SU-DHL-6 (cell line): ENCODE data around the gene MYO1D.

ENCODE experiments used
- EZH2phosphoT487 ChIP-seq: fragments of 200-600 bp; sonication (generic), shearing (Covaris generic); conservative IDR thresholded peaks from 2 replicates; pipeline ENCODE4 v1.6.1; 2018; ENCODE audit warnings: mild to moderate bottlenecking, antibody characterized with exemption, low read length, moderate library complexity, mixed read lengths
- TF ChIP-seq, protein P1 (sequence below): fragments of 200-600 bp; sonication (generic); IDR thresholded peaks from one replicate; pipeline ENCODE4 v1.5.1; 2017; ENCODE audit warnings: antibody characterized with exemption, mild to moderate bottlenecking, low read length, moderate library complexity; ENCODE audit not compliant: insufficient read depth, poor library complexity, severe bottlenecking

DNA sequence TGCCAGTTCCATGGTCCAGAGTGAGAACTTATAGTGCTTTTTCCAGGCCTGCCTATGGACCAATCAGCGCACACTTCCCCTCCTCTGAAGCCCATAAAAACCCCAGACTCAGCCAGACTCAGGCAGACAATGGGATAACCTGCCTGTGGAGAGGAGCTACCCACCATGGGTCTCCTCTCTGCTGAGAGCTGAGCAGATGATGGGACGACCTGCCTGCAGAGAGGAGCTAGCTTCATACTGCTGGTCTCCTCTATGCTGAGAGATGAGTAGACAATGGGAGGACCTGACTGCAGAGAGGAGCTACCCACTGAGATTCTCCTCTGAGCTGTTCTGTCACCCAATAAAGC lies 144.7 kb downstream of the MYO1D start:
- TF ChIP-seq, protein P1, sequence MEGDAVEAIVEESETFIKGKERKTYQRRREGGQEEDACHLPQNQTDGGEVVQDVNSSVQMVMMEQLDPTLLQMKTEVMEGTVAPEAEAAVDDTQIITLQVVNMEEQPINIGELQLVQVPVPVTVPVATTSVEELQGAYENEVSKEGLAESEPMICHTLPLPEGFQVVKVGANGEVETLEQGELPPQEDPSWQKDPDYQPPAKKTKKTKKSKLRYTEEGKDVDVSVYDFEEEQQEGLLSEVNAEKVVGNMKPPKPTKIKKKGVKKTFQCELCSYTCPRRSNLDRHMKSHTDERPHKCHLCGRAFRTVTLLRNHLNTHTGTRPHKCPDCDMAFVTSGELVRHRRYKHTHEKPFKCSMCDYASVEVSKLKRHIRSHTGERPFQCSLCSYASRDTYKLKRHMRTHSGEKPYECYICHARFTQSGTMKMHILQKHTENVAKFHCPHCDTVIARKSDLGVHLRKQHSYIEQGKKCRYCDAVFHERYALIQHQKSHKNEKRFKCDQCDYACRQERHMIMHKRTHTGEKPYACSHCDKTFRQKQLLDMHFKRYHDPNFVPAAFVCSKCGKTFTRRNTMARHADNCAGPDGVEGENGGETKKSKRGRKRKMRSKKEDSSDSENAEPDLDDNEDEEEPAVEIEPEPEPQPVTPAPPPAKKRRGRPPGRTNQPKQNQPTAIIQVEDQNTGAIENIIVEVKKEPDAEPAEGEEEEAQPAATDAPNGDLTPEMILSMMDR: no peak
- no peak for TF ChIP-seq EZH2phosphoT487
